Activated T-cell treated with anti-CD3 and anti-CD28 coated beads, Interleukin-2, amount 50 U/mL, for 4 hours (primary cell): ENCODE measurements around the gene KCNJ14. TPM values are rescaled to one million over a fixed set of nuclear protein-coding genes. Genes with fewer than 3 reads are reported as not detected.

ENCODE experiments used
- ATAC-seq, 2 donors: fragments of 200-7000 bp; cut with Tn5 transposase; one replicate each; pipeline ENCODE4 v1.10.0; 2021
- DNase-seq: peaks from one replicate; pipeline ENCODE4 v3.0.0-alpha.2; 2020
- H3K27me3 Mint-ChIP-seq: one replicate; pipeline ENCODE4 v1.8.0; 2021; ENCODE audit warnings: low read depth, mixed read lengths
- H3K36me3 Mint-ChIP-seq: one replicate; pipeline ENCODE4 v1.8.0; 2022; ENCODE audit warnings: mixed read lengths; ENCODE audit not compliant: insufficient read depth
- H3K4me1 Mint-ChIP-seq: one replicate; pipeline ENCODE4 v1.8.0; 2021; ENCODE audit warnings: low read depth, mixed read lengths
- H3K4me3 Mint-ChIP-seq: one replicate; pipeline ENCODE4 v1.8.0; 2021; ENCODE audit warnings: mild to moderate bottlenecking, moderate library complexity, mixed read lengths
- H3K9me3 Mint-ChIP-seq: one replicate; pipeline ENCODE4 v1.8.0; 2021; ENCODE audit warnings: mixed read lengths
- total RNA-seq, 3 donors: library from RNA; stranded (reverse); gene quantifications; one replicate each; pipeline ENCODE4 v1.2.1, GENCODE V29; 2021

KCNJ14 gene
- total RNA-seq, 3 donors from 2014 or later: 3.1 to 3.3 (median 3.3) TPM

GRCh38 chr19:48510421-48511268, 55.3 kb downstream of the KCNJ14 start:
- Mint-ChIP-seq H3K4me3 (peak overlapping the region; percentile 82), H3K27me3 (no peaks in the 10 kb centered on the region)
- peak; percentile 63 for DNase-seq

DNA sequence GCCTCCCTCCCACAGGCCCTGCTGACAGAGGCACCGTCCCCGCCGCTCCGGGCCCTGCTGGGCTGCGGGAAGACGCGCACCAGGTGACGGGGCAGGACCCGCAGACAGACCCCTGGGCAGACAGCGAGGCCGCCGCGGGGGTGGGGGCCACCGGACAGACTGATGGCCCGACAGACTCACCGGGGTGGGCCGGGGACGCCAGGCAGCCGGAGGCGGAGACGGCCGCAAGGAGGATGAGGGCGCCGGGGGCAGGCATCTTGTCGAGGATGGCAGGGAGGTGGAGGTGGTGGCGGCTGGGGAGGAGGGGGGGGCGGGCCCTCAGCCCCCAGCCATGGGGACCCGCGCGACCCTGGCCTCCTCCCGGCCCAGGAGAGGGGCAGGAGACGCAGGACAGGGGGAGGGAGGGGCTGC, 56.0 kb downstream of the KCNJ14 start:
- H3K36me3 Mint-ChIP-seq: no peaks in the 10 kb centered on the region
- no peaks in the 10 kb centered on the region for H3K9me3 Mint-ChIP-seq
- DNase-seq (no peak), ATAC-seq (peak; percentile 6 to 20)
- peak overlapping the region; percentile 82 for H3K4me3 Mint-ChIP-seq
- no peaks in the 10 kb centered on the region for H3K27me3 Mint-ChIP-seq
- peaks cover 13% of the 10 kb centered on the region for H3K4me1 Mint-ChIP-seq

More at GRCh38 chr19:48510421-48511268, 55.3 kb downstream of the KCNJ14 start:
- Mint-ChIP-seq H3K36me3 (no peaks in the 10 kb centered on the region), H3K4me1 (peaks cover 13% of the 10 kb centered on the region), H3K9me3 (no peaks in the 10 kb centered on the region)
- ATAC-seq: peak; percentile 53 to 59

DNA sequence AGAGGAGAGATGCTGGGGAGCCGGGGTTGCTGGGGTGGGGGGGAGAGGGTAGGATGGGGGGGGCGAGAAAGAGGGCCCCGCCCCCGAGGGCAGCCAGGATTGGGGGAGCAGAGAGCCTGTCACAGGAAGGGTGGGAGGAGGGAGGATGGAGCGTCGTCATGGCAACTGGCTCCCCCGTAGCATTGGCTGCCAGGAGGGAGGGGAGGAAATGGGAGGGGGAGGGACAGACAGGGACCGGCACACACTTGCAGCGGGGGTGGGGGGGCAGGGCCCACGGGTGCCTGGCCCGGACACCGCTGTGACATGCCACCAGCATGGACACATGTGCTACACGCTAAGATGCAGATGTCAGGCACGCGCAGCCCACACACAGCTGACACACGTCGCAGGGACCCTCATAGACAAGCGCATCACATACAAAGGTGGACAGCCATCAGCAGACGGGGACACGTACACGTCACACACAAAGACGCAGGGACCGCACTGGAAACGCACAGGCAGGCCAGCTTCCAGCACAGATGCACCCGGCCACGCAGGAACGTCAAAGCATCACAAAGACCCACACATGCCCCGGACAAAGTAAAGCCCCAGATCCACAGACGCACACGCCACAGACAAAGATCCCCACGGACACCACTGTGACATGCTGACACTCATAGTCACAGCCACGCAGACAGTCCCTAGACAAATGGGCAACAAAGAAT, 56.6 kb downstream of the KCNJ14 start, which contains the start of gene LMTK3:
Gene LMTK3, minus strand, starts transcription at position 36 of the 704 bp plus-strand sequence. CDS start 259 bp downstream, outside the sequence.
- peaks cover 13% of the 10 kb centered on the region for H3K4me1 Mint-ChIP-seq
- peak within 1 kb of the TSS; percentile 82 for H3K4me3 Mint-ChIP-seq

GRCh38 chr19:48512504-48513288, 57.3 kb downstream of the KCNJ14 start:
- H3K4me3 Mint-ChIP-seq: no peak overlapping the region
- no peaks in the 10 kb centered on the region for H3K36me3 Mint-ChIP-seq
- DNase-seq: no peak
- H3K4me1 Mint-ChIP-seq: peaks cover 13% of the 10 kb centered on the region
- H3K27me3 Mint-ChIP-seq: no peaks in the 10 kb centered on the region
- no peaks in the 10 kb centered on the region for H3K9me3 Mint-ChIP-seq
- no peak for ATAC-seq

More for the DNA sequence above, 56.6 kb downstream of the KCNJ14 start, which contains the start of gene LMTK3:
- Mint-ChIP-seq H3K27me3 (no peaks in the 10 kb centered on the region), H3K9me3 (no peaks in the 10 kb centered on the region), H3K36me3 (no peaks in the 10 kb centered on the region)
- DNase-seq (peak; percentile 69), ATAC-seq (peak; percentile 51 to 53)

DNA sequence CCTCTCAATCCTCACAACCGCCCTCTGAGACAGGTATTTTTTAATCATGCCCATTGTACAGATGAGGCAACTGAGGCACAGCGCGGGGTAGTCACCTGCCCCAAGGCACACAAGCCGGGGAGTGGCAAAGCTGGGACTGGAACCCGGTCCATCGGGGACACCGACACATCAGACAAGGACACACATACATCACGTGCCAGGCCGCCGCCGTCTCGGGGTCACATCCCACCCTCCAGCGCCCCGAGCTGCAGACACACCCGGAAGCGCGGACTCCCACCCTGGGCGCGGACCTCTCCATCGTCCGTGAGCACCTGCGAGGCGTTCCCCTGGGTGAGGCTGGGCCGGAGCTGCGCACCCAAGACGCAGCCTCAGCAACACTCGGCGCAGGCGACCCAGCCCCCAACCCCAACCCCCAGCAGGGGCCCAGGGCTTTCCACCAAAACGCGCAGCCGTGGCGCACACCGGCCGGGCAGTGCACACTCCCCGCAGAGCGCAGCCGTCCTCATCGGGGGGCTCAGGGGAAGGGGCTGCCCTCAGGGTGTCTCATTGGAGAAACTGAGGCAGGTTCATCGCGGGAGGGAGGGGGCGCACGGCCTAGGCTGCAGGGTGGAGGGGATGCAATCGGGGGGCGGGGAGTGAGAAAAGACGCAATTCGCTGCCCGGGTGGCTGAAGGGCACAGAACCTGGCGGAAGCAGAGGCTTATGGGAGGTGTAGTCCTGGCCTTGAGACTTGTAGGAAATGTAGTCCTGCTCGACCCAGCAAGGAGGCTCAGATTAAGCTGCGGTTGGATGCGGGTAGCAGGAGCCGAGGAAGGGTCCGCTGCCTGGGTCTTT, 58.1 kb downstream of the KCNJ14 start:
- Mint-ChIP-seq H3K4me3 (no peak overlapping the region), H3K36me3 (no peaks in the 10 kb centered on the region), H3K9me3 (no peaks in the 10 kb centered on the region), H3K27me3 (no peaks in the 10 kb centered on the region), H3K4me1 (peaks cover 13% of the 10 kb centered on the region)
- ATAC-seq (peak; percentile 82 to 83), DNase-seq (peak; percentile 62)

- Mint-ChIP-seq H3K36me3 (no peaks in the 10 kb centered on the region), H3K27me3 (no peaks in the 10 kb centered on the region), H3K4me1 (peaks cover 13% of the 10 kb centered on the region), H3K9me3 (no peaks in the 10 kb centered on the region), H3K4me3 (peak overlapping the region; percentile 35)
- ATAC-seq (no peak), DNase-seq (no peak)
Measured at GRCh38 chr19:48514123-48514458, 58.7 kb downstream of the KCNJ14 start.

DNA sequence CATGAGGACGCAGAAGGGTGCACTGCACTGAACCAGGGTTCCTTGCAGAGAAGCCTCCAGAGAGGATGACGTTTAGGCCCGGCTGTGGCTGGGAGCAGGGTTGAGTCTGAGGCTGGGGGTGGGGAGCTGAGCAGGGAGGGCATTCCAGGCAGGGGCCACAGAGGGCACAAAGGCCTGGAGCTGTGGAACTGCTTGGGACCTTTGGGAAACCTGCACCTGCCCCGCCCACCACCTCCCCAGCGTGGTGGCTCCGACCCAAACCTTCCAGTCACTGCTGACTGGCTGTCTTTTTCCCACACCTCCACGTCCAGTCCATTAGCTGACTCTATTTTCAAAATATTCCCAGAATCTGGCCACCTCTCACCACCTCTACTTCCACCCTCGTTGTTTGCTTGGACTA, 61.2 kb downstream of the KCNJ14 start:
- Mint-ChIP-seq H3K4me1 (peaks cover 3% of the 10 kb centered on the region), H3K36me3 (no peaks in the 10 kb centered on the region), H3K4me3 (no peak overlapping the region), H3K9me3 (no peaks in the 10 kb centered on the region), H3K27me3 (no peaks in the 10 kb centered on the region)
- DNase-seq (no peak), ATAC-seq (no peak)

Other genes starting within 250 kb of the KCNJ14 start
- 10 to 100 TPM; 47.6 to 55.1 (median 51.3) TPM for gene CARD8, start 199.7 kb upstream of the KCNJ14 start, total RNA-seq
- under 1 TPM in 2 of 3 donors, not detected in 1; 0.10 to 0.18 TPM for gene ZNF114, start 185.5 kb upstream of the KCNJ14 start, total RNA-seq
- 100 to 1,000 TPM; 187 to 207 (median 196) TPM for gene EMP3, start 130.0 kb upstream of the KCNJ14 start, total RNA-seq
- gene TMEM143, start 91.6 kb upstream of the KCNJ14 start, total RNA-seq: 1 to 10 TPM; 5.2 to 6.4 (median 5.6) TPM
- not detected for gene SYNGR4, start 91.2 kb upstream of the KCNJ14 start, total RNA-seq
- 10 to 100 TPM; 58.6 to 63.8 (median 61.3) TPM for gene KDELR1, start 64.0 kb upstream of the KCNJ14 start, total RNA-seq
- gene GRIN2D, start 61.9 kb upstream of the KCNJ14 start, total RNA-seq: under 1 TPM; 0.11 to 0.14 (median 0.13) TPM
- gene GRWD1, start 9.6 kb upstream of the KCNJ14 start, total RNA-seq: 100 to 1,000 TPM; 175 to 192 (median 187) TPM
- gene CYTH2, start 13.8 kb downstream of the KCNJ14 start, total RNA-seq: 10 to 100 TPM; 30.7 to 36.2 (median 31.5) TPM
- gene LMTK3, start 56.3 kb downstream of the KCNJ14 start, total RNA-seq: 1 to 10 TPM; 1.8 to 2.6 (median 2.0) TPM
- gene SULT2B1, start 96.6 kb downstream of the KCNJ14 start, total RNA-seq: not detected
- gene SPACA4, start 151.2 kb downstream of the KCNJ14 start, total RNA-seq: not detected
- gene FAM83E, start 159.5 kb downstream of the KCNJ14 start, total RNA-seq: 10 to 100 TPM; 11.3 to 15.7 (median 13.1) TPM
- 1,000 to 10,000 TPM; 2,406 to 2,595 (median 2,478) TPM for gene RPL18, start 163.6 kb downstream of the KCNJ14 start, total RNA-seq
- gene SPHK2, start 163.9 kb downstream of the KCNJ14 start, total RNA-seq: 10 to 100 TPM; 39.8 to 43.1 (median 40.6) TPM
- gene DBP, start 181.8 kb downstream of the KCNJ14 start, total RNA-seq: 10 to 100 TPM in 2 of 3 donors, 1 to 10 TPM in 1; 6.7 to 12.3 (median 11.2) TPM
- 10 to 100 TPM in 1 of 3 donors, 1 to 10 TPM in 2; 8.8 to 11.6 (median 9.1) TPM for gene CA11, start 190.6 kb downstream of the KCNJ14 start, total RNA-seq
- under 1 TPM; 0.11 to 0.26 (median 0.18) TPM for gene NTN5, start 217.4 kb downstream of the KCNJ14 start, total RNA-seq
- under 1 TPM in 1 of 3 donors, not detected in 2; 0.14 TPM for gene FUT2, start 240.4 kb downstream of the KCNJ14 start, total RNA-seq